K562 (cell line): ENCODE results near the gene CREB3L2. TPM values are rescaled to one million over a fixed set of nuclear protein-coding genes. Genes with fewer than 3 reads are reported as not detected.
"Not testable (repeated sequence)": the region's sequence is repeated elsewhere in the genome, so short reads cannot be mapped to it uniquely, and the experiment has no call there.

Experiments used
- ATAC-seq: fragments of 200-7000 bp; cut with Tn5 transposase; 3 replicates; pipeline ENCODE4 v1.9.1; 2020; ENCODE audit warnings: moderate library complexity
- BruUV-seq: library from RNA; stranded (reverse); fragments of 400-500 nt; replicated peaks from 2 replicates; lab custom pipeline; 2021; lab: Mats Ljungman, UMichigan
- CTCF ChIA-PET: fragments of 300-600 bp; formaldehyde crosslinking; extraction: SDS; loops from one replicate; lab custom pipeline; 2021; ENCODE audit warnings: low intra/inter-chr PET ratio; lab: Yijun Ruan, JAX
- POLR2A ChIA-PET: fragments of 300-600, 350-650 bp; sonication (Branson Sonifier 250); formaldehyde crosslinking; extraction: SDS; loops from one replicate; lab custom pipeline; 2021; ENCODE audit warnings: antibody characterized with exemption, inconsistent platforms; lab: Yijun Ruan, JAX
- DNase-seq, 4 experiments: peaks; one replicate each; pipeline versions ENCODE4 v3.0.0 to v3.0.0-alpha.2; 2011 to 2018; ENCODE audit warnings: low spot score in 3 of 4, mixed read lengths in 3 of 4; ENCODE audit errors: extremely low read depth in 1 of 4
- FAIRE-seq: peaks from 2 replicates; lab custom pipeline; 2011; peaks lifted over from hg19 to GRCh38; lab: Jason Lieb, UNC
- H2AFZ ChIP-seq: 2 replicates; pipeline ENCODE4 v1.6.0; 2011; ENCODE audit warnings: low read depth, low read length, control low read depth, inconsistent platforms
- H3K27ac ChIP-seq: fragments of 200-600 bp; 3 replicates; pipeline ENCODE4 v1.8.0; 2011; ENCODE audit warnings: low read depth, mild to moderate bottlenecking, control low read depth, inconsistent platforms, low read length, moderate library complexity, mixed read lengths; ENCODE audit errors: extremely low read depth
- H3K27me3 ChIP-seq, 2 experiments: fragments of 300-600 bp in 1 of 2; 2 replicates in 1 of 2; 3 replicates in 1 of 2; pipeline versions ENCODE4 v1.6.0 to v1.8.0; 2011; ENCODE audit warnings: inconsistent platforms in 2 of 2, low read length in 2 of 2, mild to moderate bottlenecking in 1 of 2, mixed read lengths in 1 of 2, moderate library complexity in 1 of 2; ENCODE audit not compliant: control insufficient read depth in 2 of 2, insufficient read depth in 2 of 2
- H3K36me3 ChIP-seq: fragments of 300-600 bp; 3 replicates; pipeline ENCODE4 v1.8.0; 2011; ENCODE audit warnings: mild to moderate bottlenecking, low read length, inconsistent platforms; ENCODE audit not compliant: control insufficient read depth, insufficient read depth
- H3K4me1 ChIP-seq, 2 experiments: fragments of 200-600 bp in 1 of 2; replicated peaks in 1 of 2; 2 replicates in 1 of 2; 3 replicates in 1 of 2; pipeline versions ENCODE4 v1.5.1 to v1.8.0; 2011; ENCODE audit warnings: inconsistent platforms in 2 of 2, low read length in 2 of 2, mild to moderate bottlenecking in 1 of 2, mixed read lengths in 1 of 2, moderate library complexity in 1 of 2; ENCODE audit not compliant: control insufficient read depth in 2 of 2, insufficient read depth in 2 of 2
- H3K4me2 ChIP-seq: 2 replicates; pipeline ENCODE4 v1.6.1; 2011; ENCODE audit warnings: low read length, control low read depth, inconsistent platforms, mixed read lengths; ENCODE audit not compliant: insufficient read depth
- H3K4me3 ChIP-seq: fragments of 200-600 bp; sonication (generic), shearing (Covaris generic); 2 replicates; pipeline ENCODE4 v1.5.1; 2016; ENCODE audit warnings: control low read depth, inconsistent platforms
- H3K79me2 ChIP-seq: fragments of 200-600 bp; 3 replicates; pipeline ENCODE4 v1.8.0; 2011; ENCODE audit warnings: low read length, inconsistent platforms; ENCODE audit not compliant: control insufficient read depth, insufficient read depth
- H3K9ac ChIP-seq, 2 experiments: 2 replicates each; pipeline versions ENCODE4 v1.6.0 to v1.6.1; 2011; ENCODE audit warnings: low read depth in 2 of 2, low read length in 2 of 2, control low read depth in 1 of 2, inconsistent platforms in 1 of 2, mild to moderate bottlenecking in 1 of 2, mixed read lengths in 1 of 2; ENCODE audit not compliant: insufficient read depth in 1 of 2
- H3K9me1 ChIP-seq: one replicate; pipeline ENCODE4 v1.6.0; 2011; ENCODE audit warnings: inconsistent platforms, mild to moderate bottlenecking, low read length, moderate library complexity; ENCODE audit not compliant: control insufficient read depth, insufficient read depth
- H3K9me3 ChIP-seq: replicated peaks from 2 replicates; pipeline ENCODE4 v1.5.1; 2011; ENCODE audit warnings: low read depth, low read length, inconsistent platforms; ENCODE audit not compliant: control insufficient read depth, insufficient read depth
- H4K20me1 ChIP-seq: replicated peaks from 2 replicates; pipeline ENCODE4 v1.6.1; 2011; ENCODE audit warnings: low read length, inconsistent platforms, mixed read lengths; ENCODE audit not compliant: control insufficient read depth, insufficient read depth
- CBX5 ChIP-seq: IDR thresholded peaks from 2 replicates; pipeline ENCODE4 v1.6.1; 2014; ENCODE audit warnings: low read depth, borderline replicate concordance
- CHAMP1 ChIP-seq: fragments of 450-650 bp; IDR thresholded peaks from 2 replicates; pipeline ENCODE4 v1.6.1; 2016; ENCODE audit warnings: mild to moderate bottlenecking
- DEAF1 ChIP-seq: fragments of 450-650 bp; formaldehyde crosslinking; IDR thresholded peaks from 2 replicates; pipeline ENCODE4 v1.4.0; 2020; ENCODE audit warnings: mild to moderate bottlenecking, moderate library complexity
- POLR2G ChIP-seq: fragments of 200-400 bp; formaldehyde crosslinking; IDR thresholded peaks from 2 replicates; pipeline ENCODE4 v1.6.1; 2017; ENCODE audit warnings: low read depth, mild to moderate bottlenecking, antibody characterized with exemption, low read length, moderate library complexity
- ZFP36 ChIP-seq: fragments of 150-350 bp; IDR thresholded peaks from 2 replicates; pipeline ENCODE4 v1.6.1; 2018; ENCODE audit warnings: low read length, low read depth; ENCODE audit not compliant: partially characterized antibody
- ZNF431 ChIP-seq: sonication (generic); formaldehyde crosslinking; IDR thresholded peaks from 2 replicates; pipeline ENCODE4 v1.8.0; 2022; ENCODE audit warnings: mild to moderate bottlenecking, missing genetic modification reagents
- ZNF766 ChIP-seq: fragments of 200-800 bp; sonication (Bioruptor generic); conservative IDR thresholded peaks from 2 replicates; pipeline ENCODE4 v1.6.1; 2016; ENCODE audit warnings: missing genetic modification characterization, missing compliant biosample characterization
- WGBS: fragments of 100-300 bp; shearing (Covaris generic); methylation state at CpG from one replicate; pipeline ENCODE4 v1.1.6; 2016; ENCODE audit warnings: low coverage, mixed read lengths; ENCODE audit not compliant: insufficient coverage; ENCODE audit errors: missing lambda C conversion rate; 5-methylcytosine and 5-hydroxymethylcytosine counted together
- in situ Hi-C: fragments of 300-500 bp; cut with MboI; formaldehyde crosslinking; loops from 4 replicates; pipeline ENCODE4 v1.15.0; 2018; ENCODE audit warnings: inconsistent platforms, mixed read lengths
- intact Hi-C: fragments of 100-400 bp; cut with micrococcal nuclease; formaldehyde crosslinking; loops from 2 replicates; pipeline ENCODE4 v1.14.2; 2022
- polyA plus RNA-seq, 8 experiments: library from polyadenylated mRNA; depleted of rRNA in 4 of 8; stranded (reverse) in 5 of 8; unstranded in 3 of 8; fragments of >200 nt; fragmentation: Nextera tagmentation in 2 of 8; fragmentation: Illumina TruSeq in 1 of 8; extraction: Ambion mirVana in 2 of 8; extraction: Trizol in 1 of 8; gene quantifications; 2 replicates each; pipeline versions ENCODE4 v1.2.1 to v1.2.3, GENCODE V29; 2011 to 2014; ENCODE audit warnings: inconsistent platforms in 1 of 8, missing spikeins in 1 of 8
- total RNA-seq, 7 experiments: library from RNA; depleted of rRNA in 6 of 7; stranded (reverse); fragments of >200 nt in 6 of 7; fragmentation: Illumina TruSeq in 2 of 7; extraction: Trizol in 2 of 7; gene quantifications; 2 replicates each; pipeline versions ENCODE4 v1.2.1 to v1.2.3, GENCODE V29; 2011 to 2021; ENCODE audit warnings: low replicate concordance in 1 of 7

CREB3L2 gene
- total and polyA plus RNA-seq, 9 of the 15 experiments (the other 6 are each of a cell fraction or from before 2014, with no cell fraction given) = 7.1 to 45.6 (median 15.8) TPM

GRCh38 chr7:137908106-137908505, 93.8 kb downstream of the CREB3L2 start:
- 0 out of 5 replicates have a peak, but pooled peaks cover 0 to 4% of the 10 kb centered on the region in 2 experiments for H3K4me1 ChIP-seq
- H3K9me3 ChIP-seq = no peaks in the 10 kb centered on the region; the same call in 1 of the 2 replicates
- H2AFZ ChIP-seq = no peak overlapping the region
- H3K27me3 ChIP-seq = no peaks in the 10 kb centered on the region
- H3K79me2 ChIP-seq = no peaks in the 10 kb centered on the region
- no peaks in the 10 kb centered on the region for H3K9me1 ChIP-seq
- ChIA-PET POLR2A (no interaction called here), CTCF (no interaction called here)
- H3K4me3 ChIP-seq = no peak overlapping the region
- intact Hi-C loops = loop anchor here (10.0 kb wide), 1 partner anchor 237 kb away; no protein-coding TSS in a partner anchor
- no peak overlapping the region for H3K9ac ChIP-seq
- no TSS peak for BruUV-seq
- in situ Hi-C loops = loop anchor here (5.0 kb wide), 2 partner anchors 94 to 829 kb away; partner anchors contain the start of gene CREB3L2
- ATAC-seq (no peak), DNase-seq (no peak), FAIRE-seq (no peak)
- TF ChIP-seq DEAF1 (CRISPR knock-in tag) (no peak), POLR2G (peak; percentile 34; the same call in 1 of the 2 replicates)
- H3K36me3 ChIP-seq = peaks cover 88% of the 10 kb centered on the region
- no peak overlapping the region for H3K4me2 ChIP-seq
- no peaks in the 10 kb centered on the region for H4K20me1 ChIP-seq
- H3K27ac ChIP-seq = no peak overlapping the region
- 95% methylated on average over 9 of the region's 9 CpGs for WGBS

- POLR2A ChIA-PET = interaction anchor here (0.6 kb wide), 1 partner anchor 95 kb away, joined by 3 read pairs; the partner anchor contains the start of gene CREB3L2
- H3K4me1 ChIP-seq, H3K9ac ChIP-seq, FAIRE-seq, CTCF ChIA-PET, H3K4me3 ChIP-seq, H3K9me3 ChIP-seq, H4K20me1 ChIP-seq, H2AFZ ChIP-seq, H3K9me1 ChIP-seq, H3K4me2 ChIP-seq, H3K27me3 ChIP-seq, H3K27ac ChIP-seq, ATAC-seq, BruUV-seq, H3K79me2 ChIP-seq, DNase-seq: not testable (repeated sequence)
- WGBS = 67% methylated on average over 4 of the region's 4 CpGs
- intact Hi-C loops (loop anchor here (10.0 kb wide), 1 partner anchor 238 kb away; no protein-coding TSS in a partner anchor), in situ Hi-C loops (loop anchor here (5.0 kb wide), 2 partner anchors 96 to 831 kb away; partner anchors contain the start of gene CREB3L2)
- peaks cover 84% of the 10 kb centered on the region for H3K36me3 ChIP-seq
- TF ChIP-seq ZNF766 (CRISPR knock-in tag) (0 out of 2 replicates have a peak, but pooled peaks have one; percentile 43), CBX5 (0 out of 2 replicates have a peak, but pooled peaks have one; percentile 34), CHAMP1 (0 out of 2 replicates have a peak, but pooled peaks have one; percentile 18), ZNF431 (peak; percentile 100), ZFP36 (peak; percentile 10)
Observed at GRCh38 chr7:137906636-137907035, 95.2 kb downstream of the CREB3L2 start.
